K562 (cell line): ENCODE results near the gene HCN3. TPM values are rescaled to one million over a fixed set of nuclear protein-coding genes. Genes with fewer than 3 reads are reported as not detected.

Source experiments
- ATAC-seq: fragments of 200-7000 bp; cut with Tn5 transposase; 3 replicates; pipeline ENCODE4 v1.9.1; 2020; ENCODE audit warnings: moderate library complexity
- BruUV-seq: library from RNA; stranded (reverse); fragments of 400-500 nt; replicated peaks from 2 replicates; lab custom pipeline; 2021; lab: Mats Ljungman, UMichigan
- CTCF ChIA-PET: fragments of 300-600 bp; formaldehyde crosslinking; extraction: SDS; loops from one replicate; lab custom pipeline; 2021; ENCODE audit warnings: low intra/inter-chr PET ratio; lab: Yijun Ruan, JAX
- POLR2A ChIA-PET: fragments of 300-600, 350-650 bp; sonication (Branson Sonifier 250); formaldehyde crosslinking; extraction: SDS; loops from one replicate; lab custom pipeline; 2021; ENCODE audit warnings: antibody characterized with exemption, inconsistent platforms; lab: Yijun Ruan, JAX
- DNase-seq, 4 experiments: peaks; one replicate each; pipeline versions ENCODE4 v3.0.0 to v3.0.0-alpha.2; 2011 to 2018; ENCODE audit warnings: low spot score in 3 of 4, mixed read lengths in 3 of 4; ENCODE audit errors: extremely low read depth in 1 of 4
- FAIRE-seq: peaks from 2 replicates; lab custom pipeline; 2011; peaks lifted over from hg19 to GRCh38; lab: Jason Lieb, UNC
- H2AFZ ChIP-seq: 2 replicates; pipeline ENCODE4 v1.6.0; 2011; ENCODE audit warnings: low read depth, low read length, control low read depth, inconsistent platforms
- H3K27ac ChIP-seq: fragments of 200-600 bp; 3 replicates; pipeline ENCODE4 v1.8.0; 2011; ENCODE audit warnings: low read depth, mild to moderate bottlenecking, control low read depth, inconsistent platforms, low read length, moderate library complexity, mixed read lengths; ENCODE audit errors: extremely low read depth
- H3K27me3 ChIP-seq, 2 experiments: fragments of 300-600 bp in 1 of 2; 2 replicates in 1 of 2; 3 replicates in 1 of 2; pipeline versions ENCODE4 v1.6.0 to v1.8.0; 2011; ENCODE audit warnings: inconsistent platforms in 2 of 2, low read length in 2 of 2, mild to moderate bottlenecking in 1 of 2, mixed read lengths in 1 of 2, moderate library complexity in 1 of 2; ENCODE audit not compliant: control insufficient read depth in 2 of 2, insufficient read depth in 2 of 2
- H3K36me3 ChIP-seq: fragments of 300-600 bp; 3 replicates; pipeline ENCODE4 v1.8.0; 2011; ENCODE audit warnings: mild to moderate bottlenecking, low read length, inconsistent platforms; ENCODE audit not compliant: control insufficient read depth, insufficient read depth
- H3K4me1 ChIP-seq, 2 experiments: fragments of 200-600 bp in 1 of 2; replicated peaks in 1 of 2; 2 replicates in 1 of 2; 3 replicates in 1 of 2; pipeline versions ENCODE4 v1.5.1 to v1.8.0; 2011; ENCODE audit warnings: inconsistent platforms in 2 of 2, low read length in 2 of 2, mild to moderate bottlenecking in 1 of 2, mixed read lengths in 1 of 2, moderate library complexity in 1 of 2; ENCODE audit not compliant: control insufficient read depth in 2 of 2, insufficient read depth in 2 of 2
- H3K4me2 ChIP-seq: 2 replicates; pipeline ENCODE4 v1.6.1; 2011; ENCODE audit warnings: low read length, control low read depth, inconsistent platforms, mixed read lengths; ENCODE audit not compliant: insufficient read depth
- H3K4me3 ChIP-seq: fragments of 200-600 bp; sonication (generic), shearing (Covaris generic); 2 replicates; pipeline ENCODE4 v1.5.1; 2016; ENCODE audit warnings: control low read depth, inconsistent platforms
- H3K79me2 ChIP-seq: fragments of 200-600 bp; 3 replicates; pipeline ENCODE4 v1.8.0; 2011; ENCODE audit warnings: low read length, inconsistent platforms; ENCODE audit not compliant: control insufficient read depth, insufficient read depth
- H3K9ac ChIP-seq, 2 experiments: 2 replicates each; pipeline versions ENCODE4 v1.6.0 to v1.6.1; 2011; ENCODE audit warnings: low read depth in 2 of 2, low read length in 2 of 2, control low read depth in 1 of 2, inconsistent platforms in 1 of 2, mild to moderate bottlenecking in 1 of 2, mixed read lengths in 1 of 2; ENCODE audit not compliant: insufficient read depth in 1 of 2
- H3K9me1 ChIP-seq: one replicate; pipeline ENCODE4 v1.6.0; 2011; ENCODE audit warnings: inconsistent platforms, mild to moderate bottlenecking, low read length, moderate library complexity; ENCODE audit not compliant: control insufficient read depth, insufficient read depth
- H3K9me3 ChIP-seq: replicated peaks from 2 replicates; pipeline ENCODE4 v1.5.1; 2011; ENCODE audit warnings: low read depth, low read length, inconsistent platforms; ENCODE audit not compliant: control insufficient read depth, insufficient read depth
- H4K20me1 ChIP-seq: replicated peaks from 2 replicates; pipeline ENCODE4 v1.6.1; 2011; ENCODE audit warnings: low read length, inconsistent platforms, mixed read lengths; ENCODE audit not compliant: control insufficient read depth, insufficient read depth
- CEBPG ChIP-seq, 3 experiments: fragments of 200-800 bp in 1 of 3; sonication (Bioruptor generic) in 1 of 3; sonication (generic) in 1 of 3; formaldehyde crosslinking in 1 of 3; IDR thresholded peaks in 2 of 3; conservative IDR thresholded peaks in 1 of 3; 2 replicates each; pipeline versions ENCODE4 v1.6.1 to v1.8.0; 2016 to 2022; ENCODE audit warnings: missing compliant biosample characterization in 2 of 3, missing genetic modification characterization in 2 of 3, mild to moderate bottlenecking in 1 of 3, missing genetic modification reagents in 1 of 3
- RBFOX2 ChIP-seq: fragments of 200-400 bp; formaldehyde crosslinking; IDR thresholded peaks from 2 replicates; pipeline ENCODE4 v1.6.1; 2017; ENCODE audit warnings: low read depth, mild to moderate bottlenecking, low read length, moderate library complexity
- ZNF507 ChIP-seq: conservative IDR thresholded peaks from 2 replicates; pipeline ENCODE4 v1.6.1; 2017; ENCODE audit warnings: missing genetic modification characterization, missing compliant biosample characterization
- WGBS: fragments of 100-300 bp; shearing (Covaris generic); methylation state at CpG from one replicate; pipeline ENCODE4 v1.1.6; 2016; ENCODE audit warnings: low coverage, mixed read lengths; ENCODE audit not compliant: insufficient coverage; ENCODE audit errors: missing lambda C conversion rate; 5-methylcytosine and 5-hydroxymethylcytosine counted together
- in situ Hi-C: fragments of 300-500 bp; cut with MboI; formaldehyde crosslinking; loops from 4 replicates; pipeline ENCODE4 v1.15.0; 2018; ENCODE audit warnings: inconsistent platforms, mixed read lengths
- intact Hi-C: fragments of 100-400 bp; cut with micrococcal nuclease; formaldehyde crosslinking; loops from 2 replicates; pipeline ENCODE4 v1.14.2; 2022
- polyA plus RNA-seq, 8 experiments: library from polyadenylated mRNA; depleted of rRNA in 4 of 8; stranded (reverse) in 5 of 8; unstranded in 3 of 8; fragments of >200 nt; fragmentation: Nextera tagmentation in 2 of 8; fragmentation: Illumina TruSeq in 1 of 8; extraction: Ambion mirVana in 2 of 8; extraction: Trizol in 1 of 8; gene quantifications; 2 replicates each; pipeline versions ENCODE4 v1.2.1 to v1.2.3, GENCODE V29; 2011 to 2014; ENCODE audit warnings: inconsistent platforms in 1 of 8, missing spikeins in 1 of 8
- total RNA-seq, 7 experiments: library from RNA; depleted of rRNA in 6 of 7; stranded (reverse); fragments of >200 nt in 6 of 7; fragmentation: Illumina TruSeq in 2 of 7; extraction: Trizol in 2 of 7; gene quantifications; 2 replicates each; pipeline versions ENCODE4 v1.2.1 to v1.2.3, GENCODE V29; 2011 to 2021; ENCODE audit warnings: low replicate concordance in 1 of 7

The HCN3 gene
- total and polyA plus RNA-seq, 9 of the 15 experiments (the other 6 are each of a cell fraction or from before 2014, with no cell fraction given), result 0.91 to 9.7 (median 3.9) TPM

GRCh38 chr1:155268630-155269029 is 8.6 kb upstream of the HCN3 start:
- no peak for TF ChIP-seq CEBPG (CRISPR knock-in tag; IDR thresholded peaks at IDR 0.05)
- TF ChIP-seq CEBPG (tag; conservative IDR thresholded peaks at IDR 0.05 in 1 of 2, IDR thresholded peaks at IDR 0.05 in 1 of 2), result no peak
- in situ Hi-C loops, result no loop called here
- Histone ChIP-seq H3K9ac (no peak overlapping the region), H3K9me3 (no peaks in the 10 kb centered on the region), H3K36me3 (peaks cover 88% of the 10 kb centered on the region), H3K79me2 (peaks cover 44% of the 10 kb centered on the region), H3K27ac (no peak overlapping the region), H3K4me1 (peaks cover 5% of the 10 kb centered on the region in 2 experiments; a peak in 4 of 5 replicates), H3K4me2 (no peak overlapping the region), H3K27me3 (no peaks in the 10 kb centered on the region), H2AFZ (no peak overlapping the region), H3K4me3 (no peak overlapping the region), H3K9me1 (peaks cover 3% of the 10 kb centered on the region), H4K20me1 (no peaks in the 10 kb centered on the region; the same call in 1 of the 2 replicates)
- no TSS peak for BruUV-seq
- DNase-seq (no peak), ATAC-seq (no peak), FAIRE-seq (no peak)
- POLR2A ChIA-PET, result no interaction called here
- 95% methylated on average over 7 of the region's 21 CpGs for WGBS
- CTCF ChIA-PET, result no interaction called here
- intact Hi-C loops, result no loop called here

- DNase-seq, result no peak
- TF ChIP-seq ZNF507 (tag) (no peak), RBFOX2 (peak; percentile 33; the same call in 1 of the 2 replicates)
- Histone ChIP-seq H2AFZ (no peak overlapping the region), H3K4me2 (no peak overlapping the region), H3K27me3 (no peaks in the 10 kb centered on the region), H3K9me3 (no peaks in the 10 kb centered on the region), H3K9ac (peak overlapping the region in 1 of 2 experiments; percentile 52; a peak in 1 of 4 replicates), H3K36me3 (peaks cover 81% of the 10 kb centered on the region), H3K4me1 (peaks cover 5 to 12% of the 10 kb centered on the region in 2 experiments; a peak in 4 of 5 replicates), H3K9me1 (peaks cover 3% of the 10 kb centered on the region), H3K79me2 (peaks cover 48% of the 10 kb centered on the region), H4K20me1 (no peaks in the 10 kb centered on the region; the same call in 1 of the 2 replicates), H3K4me3 (no peak overlapping the region), H3K27ac (no peak overlapping the region)
- ChIA-PET CTCF (no interaction called here), POLR2A (no interaction called here)
- in situ Hi-C loops (no loop called here), intact Hi-C loops (no loop called here)
- BruUV-seq, result no TSS peak
- 95% methylated on average over 21 of the region's 21 CpGs for WGBS
- no peak for FAIRE-seq
- ATAC-seq, result no peak
Measured at GRCh38 chr1:155269381-155269780, 7.9 kb upstream of the HCN3 start.
